CD4-positive, alpha-beta T cell treated with Interleukin-21 for 1 hour (primary cell): ENCODE data around the gene RNF182.
"Not testable (repeated sequence)": the region's sequence is repeated elsewhere in the genome, so short reads cannot be mapped to it uniquely, and the experiment has no call there.

ENCODE experiments used
- DNase-seq: peaks from one replicate; pipeline ENCODE4 v3.0.0-alpha.2; 2020

RNF182 gene

GRCh38 chr6:13972602-13973001, 47.9 kb downstream of the RNF182 start:
- DNase-seq = not testable (repeated sequence)

DNA sequence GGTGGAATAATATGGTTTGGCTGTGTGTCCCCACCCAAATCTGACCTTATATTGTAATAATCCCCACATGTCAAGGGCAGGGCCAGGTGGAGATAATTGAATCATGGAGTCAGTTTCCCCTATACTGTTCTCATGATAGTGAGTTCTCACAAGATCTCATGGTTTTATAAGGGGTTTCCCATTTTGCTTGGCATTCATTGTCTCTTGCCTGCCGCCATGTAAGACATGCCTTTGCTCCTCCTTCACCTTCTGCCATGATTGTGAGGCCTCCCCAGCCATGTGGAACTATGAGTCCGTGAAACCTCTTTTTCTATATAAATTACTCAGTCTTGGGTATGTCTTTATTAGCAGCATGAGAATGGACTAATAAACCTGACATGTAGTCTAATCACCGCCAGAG, 48.7 kb downstream of the RNF182 start:
- DNase-seq = not testable (repeated sequence)

- no peak for DNase-seq
Measured at GRCh38 chr6:13978102-13978640, 53.4 kb downstream of the RNF182 start.

DNA sequence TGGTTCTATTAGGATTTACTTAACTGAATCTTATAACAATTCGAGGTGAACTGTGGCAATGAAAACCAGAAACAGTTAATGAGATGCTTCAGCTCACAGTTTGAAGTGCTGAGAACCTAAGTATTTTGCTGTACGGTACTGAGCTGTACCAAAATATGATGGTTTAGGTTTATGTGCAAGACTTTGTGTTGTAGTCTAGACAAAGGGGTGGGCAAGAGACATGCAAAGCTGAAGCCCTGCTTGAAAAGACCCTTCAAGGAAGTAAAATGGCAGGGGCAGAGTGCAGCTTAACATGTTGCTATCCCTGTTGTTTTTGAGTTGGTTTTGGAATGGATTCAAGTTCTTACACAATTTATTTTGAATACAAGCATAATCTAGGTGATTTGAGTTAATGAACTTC, 54.0 kb downstream of the RNF182 start:
- no peak for DNase-seq

DNA sequence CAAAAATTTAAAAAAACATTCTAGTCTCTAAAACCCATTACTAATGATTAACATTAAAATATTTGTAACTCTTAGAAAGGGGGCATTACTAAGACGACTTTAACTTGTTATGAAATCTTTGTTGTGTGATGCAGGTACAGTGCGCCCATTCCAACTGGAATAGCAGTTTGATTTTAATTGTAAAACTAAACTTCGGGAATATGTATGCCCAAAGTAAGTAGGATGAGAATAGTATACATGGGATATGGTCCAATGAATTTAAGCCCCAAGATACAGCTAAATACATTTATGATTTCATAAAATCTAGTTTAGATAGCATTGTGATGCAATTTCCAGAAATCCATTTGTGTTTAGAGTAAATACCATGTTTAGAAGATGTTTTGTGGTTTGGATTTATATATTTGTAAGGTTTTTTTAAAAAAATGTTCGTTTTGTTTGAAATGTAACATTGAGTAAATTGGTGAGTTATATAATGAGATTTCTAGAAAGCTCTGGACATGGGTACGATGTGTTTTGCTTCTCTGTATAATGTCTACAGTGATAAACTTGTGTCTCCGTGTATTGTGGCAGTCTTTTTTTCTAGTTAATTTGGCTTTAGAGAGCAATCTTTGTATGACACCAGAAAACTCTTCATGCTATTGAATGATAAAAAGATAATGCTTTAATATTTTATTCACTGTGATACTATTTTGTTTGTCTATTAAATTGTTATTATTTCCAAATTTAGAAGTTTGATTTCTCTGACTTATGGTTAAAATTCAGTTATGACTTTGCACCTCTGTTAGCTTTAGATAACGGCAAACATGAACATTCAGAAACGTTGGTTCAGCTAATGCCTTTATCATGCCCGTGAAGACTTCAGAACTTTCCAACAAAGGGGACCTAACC, 54.8 kb downstream of the RNF182 start:
- DNase-seq = no peak

DNA sequence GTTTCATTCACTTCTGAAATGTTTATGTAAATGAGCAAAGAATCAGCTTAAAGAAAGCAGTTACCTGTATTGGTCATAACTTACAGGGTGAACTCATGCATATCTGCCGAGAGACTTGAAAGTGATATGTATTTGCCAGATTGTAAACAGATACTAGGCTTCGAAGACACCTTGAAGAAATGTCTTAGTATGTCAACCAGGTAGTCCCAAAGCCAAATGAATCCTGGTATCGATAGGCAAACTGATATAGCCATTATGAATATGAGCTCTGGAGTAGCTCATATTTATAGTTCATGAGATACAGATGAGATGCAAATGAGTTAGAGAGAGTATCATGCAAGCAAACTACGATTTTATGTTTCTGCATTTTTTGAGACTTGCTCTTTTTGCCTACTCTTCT, 55.8 kb downstream of the RNF182 start:
- no peak for DNase-seq

DNA sequence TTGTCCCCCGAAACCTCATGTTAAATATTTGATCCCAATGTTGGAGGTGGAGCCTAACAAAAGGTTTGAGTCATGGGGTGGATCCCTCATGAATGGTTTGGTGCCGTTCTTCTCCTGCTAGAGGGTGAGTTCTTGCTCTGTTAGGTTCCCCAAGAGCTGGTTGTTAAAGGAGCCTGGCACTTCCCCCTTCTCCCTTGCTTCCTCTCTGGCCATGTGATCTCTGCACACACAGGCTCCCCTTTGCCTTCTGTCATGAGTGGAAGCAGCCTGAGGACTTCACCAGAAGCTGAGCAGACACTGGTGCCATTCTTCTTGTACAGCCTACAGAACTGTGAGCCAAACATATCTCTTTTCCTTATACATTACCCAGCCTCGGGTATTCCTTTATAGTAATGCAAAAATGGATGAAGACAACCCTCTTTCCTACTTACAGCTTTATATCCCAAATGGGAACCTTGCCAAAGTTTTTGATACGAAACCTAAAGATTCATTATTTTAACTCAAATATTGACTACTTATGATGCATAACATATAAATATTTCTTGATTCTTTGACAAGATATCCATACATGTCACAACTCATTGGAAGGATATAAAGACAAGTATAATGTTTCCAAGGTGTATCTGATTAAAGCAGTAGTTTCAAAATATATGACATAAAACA, 61.0 kb downstream of the RNF182 start:
- DNase-seq = no peak

GRCh38 chr6:13986700-13987399, 62.1 kb downstream of the RNF182 start:
- no peak for DNase-seq

GRCh38 chr6:13987400-13987865, 62.7 kb downstream of the RNF182 start:
- no peak for DNase-seq

DNA sequence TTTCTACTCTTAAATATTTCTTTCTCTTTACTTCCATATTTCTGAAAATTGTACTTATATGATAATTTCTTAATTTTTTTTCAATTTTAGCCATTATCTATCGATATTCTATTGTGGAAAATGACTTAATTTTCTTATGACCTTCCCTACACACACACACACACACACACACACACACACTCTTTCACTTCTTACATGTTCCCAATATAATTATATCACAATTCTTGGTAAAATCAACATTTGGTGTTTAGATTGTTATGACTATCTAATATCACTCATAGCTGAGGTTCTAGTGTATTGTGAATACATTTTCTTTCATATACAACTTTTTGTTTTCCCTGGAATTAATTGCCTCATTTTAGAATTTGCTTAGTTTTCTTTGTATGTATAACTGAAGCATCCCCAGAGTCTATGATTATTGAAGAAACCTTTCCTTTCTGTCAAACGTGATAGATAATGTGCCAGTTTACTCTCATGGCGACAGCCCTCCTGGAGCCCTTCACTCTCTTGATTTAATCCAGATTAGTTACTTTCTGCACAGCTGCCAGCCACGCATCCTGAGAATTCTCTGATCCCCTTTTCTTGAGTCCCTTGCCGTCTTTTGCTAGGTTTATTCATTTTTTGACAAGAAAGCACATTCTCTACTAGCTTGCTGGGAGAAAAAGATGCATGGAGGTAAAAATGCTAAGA, 63.4 kb downstream of the RNF182 start:
- DNase-seq = no peak

DNA sequence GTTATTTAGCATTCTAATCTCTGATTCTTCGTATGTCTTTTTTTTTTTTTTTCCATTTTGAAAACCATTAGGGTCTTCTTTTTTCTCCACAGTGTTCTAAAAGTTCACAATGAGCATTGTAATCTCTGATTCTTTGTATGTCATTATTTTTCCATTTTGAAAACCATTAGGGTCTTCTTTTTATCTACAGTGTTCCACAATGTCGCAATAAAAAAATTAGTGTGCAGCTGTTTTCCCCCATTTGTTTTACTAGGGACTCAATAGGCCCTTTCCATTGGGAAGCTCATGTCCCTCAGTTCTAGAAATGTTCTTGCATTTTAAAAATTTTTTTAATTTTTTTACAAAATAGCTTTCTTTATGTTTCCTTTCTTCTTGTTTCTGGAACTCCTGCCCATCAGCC, 64.2 kb downstream of the RNF182 start:
- no peak for DNase-seq

- no peak for DNase-seq
Measured at GRCh38 chr6:13989496-13990144, 64.9 kb downstream of the RNF182 start.

DNA sequence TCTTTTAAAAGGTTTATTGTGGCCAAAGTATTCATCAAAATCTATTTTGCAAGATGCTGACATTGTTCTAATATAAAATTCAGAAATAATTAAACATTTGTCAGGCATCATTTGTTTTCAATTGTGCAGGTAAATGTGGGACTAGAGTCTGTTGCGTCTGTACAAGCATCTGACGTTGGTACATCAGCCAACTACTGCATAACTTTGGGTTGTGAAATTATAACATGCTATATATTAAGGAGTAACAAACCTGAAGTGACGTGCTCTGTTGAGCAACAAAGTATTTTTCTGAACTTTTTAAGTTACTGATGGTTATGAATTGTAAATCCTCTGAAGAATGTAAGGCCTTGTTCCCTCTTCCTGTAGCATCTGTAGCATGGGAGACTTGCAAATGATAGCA, 66.0 kb downstream of the RNF182 start:
- no peak for DNase-seq

- DNase-seq = no peak
Measured at GRCh38 chr6:13991393-13991792, 66.6 kb downstream of the RNF182 start.

DNA sequence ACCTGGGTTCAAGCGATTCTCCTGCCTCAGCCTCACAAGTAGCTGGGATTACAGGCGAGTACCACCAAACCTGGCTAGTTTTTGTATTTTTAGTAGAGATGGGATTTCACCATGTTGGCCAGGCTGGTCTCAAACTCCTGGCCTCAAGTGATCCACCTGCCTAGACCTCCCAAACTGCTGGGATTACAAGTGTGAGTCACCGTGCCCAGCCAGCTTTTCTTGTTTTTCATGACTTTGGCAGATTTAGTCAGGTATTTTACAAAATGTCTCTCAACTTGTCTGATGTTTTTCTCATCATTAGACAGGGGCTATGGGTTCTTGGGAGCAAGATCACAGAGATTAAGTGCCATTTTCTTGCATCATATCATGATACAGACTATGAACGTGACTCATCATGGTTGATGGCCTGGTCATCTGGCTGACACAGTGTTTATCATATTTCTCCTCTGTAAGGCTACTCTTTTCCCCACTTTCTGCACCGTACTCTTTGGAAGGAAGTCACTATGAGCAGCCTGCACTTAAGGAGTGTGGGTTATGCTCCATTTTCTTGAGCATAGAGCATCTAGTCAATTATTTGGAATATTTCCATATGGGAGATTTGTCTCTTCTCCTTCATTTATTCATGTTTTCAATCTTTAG, 67.8 kb downstream of the RNF182 start:
- DNase-seq = no peak

DNA sequence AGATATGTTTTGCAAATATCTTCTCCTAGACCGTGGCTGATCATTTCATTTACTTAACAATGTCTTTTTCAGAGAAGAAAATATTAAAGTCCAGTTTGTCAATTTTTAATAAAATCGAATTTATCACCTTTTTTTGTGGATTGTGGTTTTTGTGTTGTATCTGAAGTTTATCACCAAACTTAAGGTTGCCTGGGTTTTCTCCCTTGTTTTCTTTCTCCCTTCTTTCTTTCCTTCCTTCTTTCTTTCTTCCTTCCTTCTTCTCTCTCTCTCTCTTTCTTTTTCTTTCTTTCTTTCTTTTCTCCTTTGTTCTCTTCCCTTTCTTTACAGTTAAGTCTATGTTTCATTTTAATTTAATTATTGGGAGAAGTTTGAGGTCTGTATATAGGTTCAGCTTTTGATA, 68.7 kb downstream of the RNF182 start:
- no peak for DNase-seq

DNA sequence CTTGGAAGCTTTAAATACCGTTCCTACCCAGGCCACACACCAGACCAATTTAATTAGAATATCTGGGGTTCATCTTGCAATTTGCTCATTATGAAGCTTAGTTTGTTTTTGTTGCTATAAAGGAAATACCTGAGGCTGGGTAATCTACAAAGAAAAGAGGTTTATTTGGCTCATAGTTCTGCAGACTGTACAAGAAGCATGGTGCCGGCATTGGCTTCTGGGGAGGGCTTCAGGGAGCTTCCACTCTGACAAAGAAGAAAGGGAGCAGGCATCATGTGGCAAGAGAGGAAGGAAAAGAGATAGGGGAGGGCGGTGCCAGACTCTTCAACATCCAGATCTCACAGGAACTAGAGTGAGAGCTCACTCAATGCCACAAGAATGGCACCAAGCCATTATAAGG, 73.6 kb downstream of the RNF182 start:
- no peak for DNase-seq

- no peak for DNase-seq
Measured at GRCh38 chr6:14000901-14001300, 76.1 kb downstream of the RNF182 start.

GRCh38 chr6:14001329-14002012, 76.7 kb downstream of the RNF182 start:
- no peak for DNase-seq

GRCh38 chr6:14002176-14002947, 77.6 kb downstream of the RNF182 start:
- DNase-seq = no peak
